HG03139 (cell line): ENCODE results near the gene SORBS2.

ENCODE experiments used
- ATAC-seq: cut with Tn5 transposase; IDR thresholded peaks from one replicate; pipeline ENCODE4 v1.9.1; 2021; ENCODE audit not compliant: unreplicated experiment

Gene SORBS2

GRCh38 chr4:185740471-185740873, 71.5 kb downstream of the SORBS2 start:
- no peak for ATAC-seq

- ATAC-seq = no peak
Observed at GRCh38 chr4:185738820-185739219, 73.2 kb downstream of the SORBS2 start.

GRCh38 chr4:185738038-185738552, 73.9 kb downstream of the SORBS2 start:
- no peak for ATAC-seq

- ATAC-seq = no peak
Observed at GRCh38 chr4:185737489-185738037, 74.4 kb downstream of the SORBS2 start.

GRCh38 chr4:185736882-185737281, 75.1 kb downstream of the SORBS2 start:
- no peak for ATAC-seq

- ATAC-seq = no peak
Observed at GRCh38 chr4:185735866-185736400, 76.1 kb downstream of the SORBS2 start.

GRCh38 chr4:185734930-185735329, 77.1 kb downstream of the SORBS2 start:
- no peak for ATAC-seq

- ATAC-seq = peak; percentile 54
Observed at GRCh38 chr4:185734214-185734613, 77.8 kb downstream of the SORBS2 start.

- no peak for ATAC-seq
Observed at GRCh38 chr4:185730849-185731608, 81.0 kb downstream of the SORBS2 start.

- no peak for ATAC-seq
Observed at GRCh38 chr4:185730387-185730786, 81.6 kb downstream of the SORBS2 start.

GRCh38 chr4:185729391-185729804, 82.6 kb downstream of the SORBS2 start:
- no peak for ATAC-seq

GRCh38 chr4:185728893-185729292, 83.1 kb downstream of the SORBS2 start:
- ATAC-seq = no peak

GRCh38 chr4:185726931-185727330, 85.1 kb downstream of the SORBS2 start:
- ATAC-seq = no peak

GRCh38 chr4:185723631-185724260, 88.2 kb downstream of the SORBS2 start:
- ATAC-seq = no peak

- ATAC-seq = no peak
Observed at GRCh38 chr4:185722029-185722316, 90.0 kb downstream of the SORBS2 start.

GRCh38 chr4:185721190-185722028, 90.6 kb downstream of the SORBS2 start:
- no peak for ATAC-seq

- no peak for ATAC-seq
Observed at GRCh38 chr4:185719500-185719858, 92.5 kb downstream of the SORBS2 start.

GRCh38 chr4:185718578-185719499, 93.2 kb downstream of the SORBS2 start:
- ATAC-seq = no peak

GRCh38 chr4:185717377-185717741, 94.6 kb downstream of the SORBS2 start:
- ATAC-seq = no peak
